ENCODE data around the gene P3H3. TPM values are rescaled to one million over a fixed set of nuclear protein-coding genes. Genes with fewer than 3 reads are reported as not detected.

The P3H3 gene
- total and polyA plus RNA-seq, 9 of the 15 experiments (the other 6 are each of a cell fraction or from before 2014, with no cell fraction given), result 0.03 to 15.0 (median 4.8) TPM

- TF ChIP-seq PATZ1 (CRISPR knock-in tag; IDR thresholded peaks at IDR 0.05; ENCODE audit: borderline replicate concordance), result no peak
- TF ChIP-seq POLR2AphosphoS5 (IDR thresholded peaks at IDR 0.05; ENCODE audit: control insufficient read depth, insufficient read depth, low read depth, low read length), result no peak
- TF ChIP-seq MITF (IDR thresholded peaks at IDR 0.05), result no peak
- no peak for TF ChIP-seq RHOXF2B (CRISPR knock-in tag; conservative IDR thresholded peaks at IDR 0.05)
- no peak for TF ChIP-seq FOXP1 (CRISPR knock-in tag; IDR thresholded peaks at IDR 0.05)
- TF ChIP-seq SP1 (CRISPR knock-in tag; IDR thresholded peaks at IDR 0.05), result no peak
- TF ChIP-seq HES1 (IDR thresholded peaks at IDR 0.05; ENCODE audit: low read depth), result no peak
- TF ChIP-seq MGA (IDR thresholded peaks at IDR 0.05), result no peak
- TF ChIP-seq DPF2 (IDR thresholded peaks at IDR 0.05), result no peak
- TF ChIP-seq TAF15 (IDR thresholded peaks at IDR 0.05; ENCODE audit: low read depth, low read length), result no peak
Measured at GRCh38 chr12:6842075-6842474, 13.9 kb downstream of the P3H3 start (continued).

Data from K562 (cell line).